Activated CD8-positive, alpha-beta memory T cell treated with anti-CD3 and anti-CD28 coated beads for 4 hours (primary cell): ENCODE measurements around the gene NUP54.
A peak's percentile ranks its signal among the peaks of the same experiment; 100 is the strongest.

Source experiments
- DNase-seq, 2 donors: peaks; one replicate each; pipeline ENCODE4 v3.0.0-alpha.2; 2020; ENCODE audit warnings: low read depth in 2 of 2

The NUP54 gene

DNA sequence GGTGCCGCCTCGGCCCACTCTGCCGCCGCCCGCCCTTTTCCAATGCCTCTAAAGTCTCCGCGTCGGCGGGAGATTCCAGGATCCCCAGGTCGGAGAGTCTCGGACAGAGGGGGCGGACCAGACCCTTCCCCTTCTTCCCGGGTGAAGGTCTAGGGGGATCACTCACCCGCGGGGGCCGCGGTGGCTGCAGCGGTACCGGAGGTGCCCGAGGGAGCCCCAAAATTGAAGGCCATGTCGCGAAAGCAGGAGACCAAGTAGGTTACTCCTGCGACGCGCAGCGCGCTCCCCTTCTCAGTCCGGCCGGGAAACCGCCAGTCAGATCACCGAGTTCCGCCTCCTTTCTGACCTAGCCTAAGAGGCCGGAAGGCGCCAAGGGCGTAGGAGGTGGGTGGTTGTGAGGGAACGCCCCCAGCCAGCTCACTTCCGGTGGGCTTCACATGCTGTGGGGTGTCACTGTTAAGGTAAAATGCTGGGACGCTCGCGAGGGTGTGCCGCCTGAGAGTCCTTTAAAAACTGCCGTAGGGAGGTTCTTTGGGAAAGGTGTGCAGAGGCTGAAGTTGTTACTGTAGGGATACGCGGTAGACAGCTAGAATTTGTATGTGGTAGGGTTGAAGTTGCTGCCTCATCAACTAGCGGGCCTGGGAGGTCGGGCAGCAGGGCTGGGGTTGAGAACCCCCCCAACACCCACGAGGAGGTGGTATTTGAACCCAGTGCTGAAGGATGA lies at the start of gene NUP54:
TSS of gene NUP54 (minus strand) at position 256 of the 724 bp plus-strand sequence. CDS start at position 233, 23 bp downstream.
- DNase-seq: peak; percentile 92

- DNase-seq: no peak
Observed at GRCh38 chr4:76197031-76197743, 49.0 kb upstream of the NUP54 start.

DNA sequence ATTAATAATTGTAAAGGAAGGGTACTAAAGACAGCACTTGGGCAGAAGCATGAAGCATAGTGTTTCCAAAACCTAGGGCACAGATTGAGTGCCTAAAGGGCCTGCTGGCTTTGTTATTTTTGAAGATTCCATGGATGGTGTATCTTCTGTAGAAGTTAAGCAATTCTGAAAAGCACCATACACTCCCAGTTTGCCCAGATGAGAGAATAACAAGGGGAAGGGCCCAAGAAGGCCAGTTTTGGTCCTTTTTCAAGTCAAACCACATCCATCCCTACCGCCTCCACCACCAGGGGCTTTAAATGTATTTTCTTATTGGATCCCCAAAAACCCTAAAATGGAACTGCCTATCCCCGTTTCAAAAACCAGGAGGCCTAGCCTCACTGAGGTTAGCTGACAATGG lies 48.2 kb upstream of the NUP54 start:
- DNase-seq: no peak

- no peak for DNase-seq
Observed at GRCh38 chr4:76195326-76195725, 47.1 kb upstream of the NUP54 start.

DNA sequence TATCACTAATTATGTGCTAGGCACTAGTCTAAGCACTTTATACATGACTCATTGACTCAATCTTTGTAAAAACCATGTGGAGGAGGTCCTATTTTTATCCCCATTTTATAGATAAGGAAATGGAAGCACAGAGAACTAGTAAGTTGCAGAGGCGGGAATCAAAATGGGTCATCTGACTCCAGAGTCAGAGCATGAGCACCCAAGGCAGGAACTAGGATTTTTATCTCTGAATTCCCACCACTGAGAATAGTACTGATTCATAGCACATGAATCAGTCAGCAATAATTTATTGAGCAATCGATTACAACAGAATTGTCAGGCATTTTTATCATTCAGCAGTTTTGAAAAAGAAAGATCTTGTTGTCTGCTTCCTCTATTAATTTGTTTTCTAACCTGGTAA lies 46.1 kb upstream of the NUP54 start:
- DNase-seq: no peak

- DNase-seq: no peak
Observed at GRCh38 chr4:76192236-76192635, 44.0 kb upstream of the NUP54 start.

GRCh38 chr4:76188557-76188956 lies 40.4 kb upstream of the NUP54 start:
- DNase-seq: no peak

DNA sequence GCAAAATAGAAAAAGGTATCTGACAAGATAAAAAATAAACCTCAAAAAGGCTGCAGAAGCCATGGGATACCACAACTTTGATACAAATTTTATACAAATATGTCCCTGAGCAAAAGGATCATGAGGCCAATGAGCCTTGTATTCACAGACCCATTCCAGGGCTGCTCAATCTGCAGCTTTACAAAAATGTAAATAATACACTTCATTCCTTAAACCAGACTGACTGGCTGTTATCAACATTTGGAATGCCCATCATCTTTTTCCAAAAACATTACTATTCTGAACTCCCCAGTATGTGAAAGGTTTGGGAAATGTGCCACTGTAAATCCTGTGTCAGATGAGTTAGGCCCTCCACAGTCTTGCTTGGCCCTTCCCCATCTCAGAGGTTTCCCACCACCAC lies 40.0 kb upstream of the NUP54 start:
- no peak for DNase-seq

DNA sequence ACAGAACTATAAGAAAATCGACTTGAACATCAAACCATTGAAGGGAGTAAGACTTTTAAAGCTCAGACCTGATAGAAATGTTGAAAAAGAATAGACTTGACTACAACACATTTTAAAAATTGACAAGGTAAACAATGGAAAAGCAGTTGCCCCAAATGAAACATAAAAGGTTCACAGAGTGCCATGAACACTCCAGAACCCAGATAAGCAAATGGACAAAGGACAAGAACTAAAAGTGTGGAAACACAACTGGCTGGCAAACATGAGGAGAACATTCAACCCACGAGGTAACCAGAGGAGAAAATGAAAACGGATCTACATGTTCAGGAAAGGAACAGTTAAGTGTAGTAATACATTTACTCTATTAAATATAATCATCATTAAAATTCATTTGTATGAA lies 39.0 kb upstream of the NUP54 start:
- no peak for DNase-seq

DNA sequence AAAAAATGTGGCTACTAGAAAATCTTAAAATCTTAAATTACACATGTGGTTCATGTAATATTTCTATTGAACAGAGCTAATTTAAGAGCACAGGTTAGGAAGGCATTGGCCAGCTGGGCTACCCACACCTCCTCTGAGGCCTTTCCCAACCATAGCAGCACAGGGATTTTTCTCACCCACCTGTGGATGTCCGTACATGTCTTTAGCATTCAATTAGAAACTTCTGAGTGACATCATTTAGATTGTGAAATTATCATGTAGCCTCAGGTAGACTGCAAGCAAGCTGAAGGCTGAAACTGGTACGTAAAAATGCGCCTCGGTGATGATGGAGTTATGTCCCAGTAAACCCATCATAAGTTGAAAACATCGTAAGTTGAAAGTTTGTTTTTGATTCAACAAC lies 34.3 kb upstream of the NUP54 start:
- DNase-seq: no peak

DNA sequence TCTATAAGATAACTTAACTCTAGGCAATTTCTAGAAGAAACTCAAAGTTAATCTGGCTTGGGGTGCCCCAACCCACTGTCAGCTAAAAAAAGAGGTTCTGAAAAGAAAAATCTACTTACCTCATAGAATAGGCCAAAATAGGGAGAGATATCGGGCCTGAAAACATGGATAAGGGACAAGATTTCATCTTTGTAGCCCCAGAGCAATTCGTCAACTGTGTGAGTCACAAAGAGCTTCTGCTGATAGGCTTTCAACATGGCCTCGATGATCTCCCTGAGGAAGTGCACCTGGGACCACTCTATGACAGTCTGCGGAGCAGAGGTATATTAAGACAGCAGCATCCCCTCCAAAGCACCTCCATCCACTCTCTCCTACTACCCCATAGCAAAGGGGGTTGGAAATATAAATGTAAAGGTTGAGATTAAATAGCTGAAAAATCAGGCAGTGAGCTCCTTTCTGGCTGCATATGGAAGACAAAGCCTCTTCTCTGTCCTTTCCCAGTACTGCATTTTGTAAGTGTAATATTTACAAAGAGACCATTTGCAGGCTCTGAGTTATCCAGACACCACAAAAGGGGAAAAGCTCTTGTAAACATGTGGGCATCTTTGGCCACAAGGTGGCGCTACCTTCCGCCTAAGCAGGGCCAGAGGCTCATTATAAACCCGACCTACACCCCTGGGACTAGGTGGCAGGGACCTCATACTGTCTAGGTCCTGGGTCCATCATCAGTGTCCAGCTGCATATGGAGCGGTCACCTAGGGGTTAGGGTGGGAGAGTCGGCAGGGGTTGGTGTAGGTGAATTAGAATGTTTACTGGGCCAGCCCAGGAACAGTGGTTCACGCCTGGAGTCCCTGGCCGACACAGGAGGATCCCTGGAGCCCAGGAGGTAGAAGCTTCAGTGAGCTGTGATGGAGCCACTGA lies 31.5 kb upstream of the NUP54 start:
- DNase-seq: peak; percentile 44 to 67

DNA sequence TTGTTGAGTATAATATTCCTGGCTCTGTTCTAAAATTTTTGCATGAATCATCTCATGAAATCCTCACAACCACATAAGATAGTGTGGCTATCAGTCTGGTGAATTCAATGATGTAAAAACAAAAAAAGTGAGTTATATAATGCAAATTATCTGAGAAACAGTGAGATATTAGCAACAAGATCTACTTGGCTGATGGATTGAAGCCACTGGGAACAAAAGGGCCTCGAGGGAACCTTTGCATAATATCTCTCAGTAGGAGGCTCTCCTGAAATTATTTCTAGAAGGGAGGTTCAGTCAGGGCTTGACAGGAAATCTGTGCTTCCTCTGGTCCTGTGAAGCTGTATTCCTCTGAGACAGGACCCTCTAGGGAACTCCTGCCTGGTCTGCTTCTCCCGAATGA lies 30.1 kb upstream of the NUP54 start:
- DNase-seq: no peak

GRCh38 chr4:76177709-76178108 lies 29.5 kb upstream of the NUP54 start:
- DNase-seq: no peak

GRCh38 chr4:76175336-76175735 lies 27.1 kb upstream of the NUP54 start:
- no peak for DNase-seq

GRCh38 chr4:76174216-76174615 lies 26.0 kb upstream of the NUP54 start:
- no peak for DNase-seq

DNA sequence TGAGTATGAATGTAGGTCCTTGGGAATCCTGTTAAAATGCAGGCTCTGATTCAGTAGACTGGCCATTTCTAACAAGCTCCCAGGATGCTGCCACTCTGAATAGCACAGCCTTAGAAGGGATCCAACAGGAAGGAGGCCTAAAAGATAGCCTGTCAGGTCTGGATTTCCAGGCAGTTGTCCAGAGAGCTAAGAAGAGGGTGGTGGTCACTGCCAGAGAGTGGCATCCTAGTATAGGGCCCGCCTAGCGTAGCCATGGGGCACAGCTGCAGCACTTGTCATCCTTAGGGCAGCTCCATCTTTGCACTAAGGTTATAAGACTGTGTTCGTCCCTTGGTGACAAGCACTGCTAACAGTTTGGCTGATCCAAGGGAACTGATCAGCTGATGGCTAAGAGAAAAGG lies 20.5 kb upstream of the NUP54 start:
- DNase-seq: no peak

DNA sequence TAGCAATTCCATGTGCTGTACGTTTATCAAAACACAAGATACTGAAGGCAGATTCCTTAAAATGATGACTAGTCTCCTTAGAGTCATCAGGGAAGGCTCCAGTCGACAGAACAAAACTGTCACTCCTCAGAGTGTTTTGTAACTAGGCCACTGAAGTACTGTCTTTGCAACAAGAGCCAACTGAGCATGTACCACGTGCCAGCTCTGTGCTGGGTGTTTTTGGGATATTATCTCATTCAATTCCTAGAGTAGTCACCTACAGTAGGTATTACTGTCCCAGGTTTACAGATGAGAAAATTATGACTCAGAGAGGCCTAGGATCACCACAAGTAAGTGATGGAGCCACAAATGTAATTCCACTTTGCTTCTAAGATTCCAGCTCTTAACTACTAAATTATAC lies 18.3 kb upstream of the NUP54 start:
- DNase-seq: no peak

DNA sequence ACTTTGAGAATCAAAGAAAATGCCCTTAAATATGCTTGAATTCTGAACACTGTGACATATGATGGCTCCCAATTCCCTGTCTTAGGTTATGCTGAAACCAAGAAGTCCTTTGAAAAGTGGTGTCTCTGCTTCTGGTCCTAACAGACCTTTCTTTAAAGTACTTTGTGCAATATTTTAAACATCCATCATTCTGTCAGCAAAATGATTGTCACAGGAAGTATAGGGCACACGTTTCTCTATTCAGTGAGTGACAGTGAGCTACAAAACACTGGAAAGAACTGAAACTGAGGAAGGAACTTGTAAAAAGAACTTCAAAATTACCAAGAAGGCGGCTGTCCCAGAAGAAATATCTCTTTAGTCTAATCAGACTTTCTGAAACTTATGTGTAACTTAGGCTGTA lies 12.2 kb upstream of the NUP54 start:
- DNase-seq: no peak

GRCh38 chr4:76156635-76157034 lies 8.4 kb upstream of the NUP54 start:
- no peak for DNase-seq

- DNase-seq: no peak
Observed at GRCh38 chr4:76155979-76156378, 7.8 kb upstream of the NUP54 start.

DNA sequence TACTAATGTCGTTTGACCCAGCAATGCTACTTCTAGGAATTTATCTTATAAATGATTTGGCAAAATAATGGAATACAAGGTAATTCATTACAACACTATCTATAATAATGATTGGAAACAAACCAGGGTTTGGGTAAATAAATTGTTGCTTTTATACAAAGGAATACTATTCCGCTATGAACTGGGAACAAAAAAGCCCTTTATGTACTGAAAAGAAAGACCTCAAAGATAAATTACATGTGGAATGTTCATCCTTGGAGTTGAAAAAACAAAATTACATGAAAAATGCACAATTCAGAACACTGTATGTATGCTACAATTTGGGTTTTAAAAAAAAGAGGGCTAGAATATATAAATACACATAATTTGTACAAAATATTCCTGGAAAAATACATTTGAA lies 5.2 kb upstream of the NUP54 start:
- DNase-seq: no peak

GRCh38 chr4:76147454-76148141 lies 599 bp downstream of the NUP54 start:
- DNase-seq: peak in 1 of 2 donors; percentile 12
